AG09309 (cell line): ENCODE measurements around the gene GCN1.

Experiments
- DNase-seq: peaks from one replicate; pipeline ENCODE4 v3.0.0-alpha.2; 2010; ENCODE audit warnings: low read depth
- H3K4me3 ChIP-seq: 2 replicates; pipeline ENCODE4 v1.5.1; 2011; ENCODE audit warnings: mild to moderate bottlenecking, low read depth, low read length, moderate library complexity; ENCODE audit not compliant: control insufficient read depth
- CTCF ChIP-seq: IDR thresholded peaks from 2 replicates; pipeline ENCODE4 v1.5.1; 2011; ENCODE audit warnings: mild to moderate bottlenecking, low read depth, low read length, inconsistent platforms; ENCODE audit not compliant: insufficient read depth, control insufficient read depth; ENCODE audit errors: missing control alignments

Gene GCN1

DNA sequence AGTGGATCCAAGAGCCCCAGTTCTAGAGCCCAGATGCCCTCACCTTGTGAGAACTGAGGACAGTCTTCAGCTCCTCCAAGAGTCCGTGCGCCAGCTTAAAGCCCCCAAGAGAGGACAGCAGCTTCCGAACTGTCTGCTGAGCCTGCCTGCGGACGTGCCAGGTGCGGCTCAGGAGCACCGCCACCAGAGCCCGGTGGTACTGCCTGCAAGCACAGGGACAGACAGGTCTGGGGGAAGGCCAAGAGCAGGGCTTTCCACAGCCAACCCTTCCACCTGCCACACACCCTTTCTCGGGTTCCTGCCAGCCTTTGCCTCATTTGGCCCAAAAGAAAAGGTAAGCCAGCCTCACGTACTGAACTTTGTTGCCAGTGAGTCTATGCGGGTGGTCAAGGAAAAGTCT lies 30.2 kb downstream of the GCN1 start:
- no peak for DNase-seq
- TF ChIP-seq CTCF: no peak

GRCh38 chr12:120162763-120163162 lies 31.8 kb downstream of the GCN1 start:
- DNase-seq: no peak
- no peak overlapping the region for H3K4me3 ChIP-seq
- TF ChIP-seq CTCF: no peak

More for the DNA sequence above, 30.2 kb downstream of the GCN1 start:
- H3K4me3 ChIP-seq: no peak overlapping the region

GRCh38 chr12:120161852-120162251 lies 32.7 kb downstream of the GCN1 start:
- TF ChIP-seq CTCF: no peak
- no peak overlapping the region for H3K4me3 ChIP-seq
- DNase-seq: no peak

- no peak overlapping the region for H3K4me3 ChIP-seq
- TF ChIP-seq CTCF: no peak
- no peak for DNase-seq
Measured at GRCh38 chr12:120159509-120160237, 34.8 kb downstream of the GCN1 start.

DNA sequence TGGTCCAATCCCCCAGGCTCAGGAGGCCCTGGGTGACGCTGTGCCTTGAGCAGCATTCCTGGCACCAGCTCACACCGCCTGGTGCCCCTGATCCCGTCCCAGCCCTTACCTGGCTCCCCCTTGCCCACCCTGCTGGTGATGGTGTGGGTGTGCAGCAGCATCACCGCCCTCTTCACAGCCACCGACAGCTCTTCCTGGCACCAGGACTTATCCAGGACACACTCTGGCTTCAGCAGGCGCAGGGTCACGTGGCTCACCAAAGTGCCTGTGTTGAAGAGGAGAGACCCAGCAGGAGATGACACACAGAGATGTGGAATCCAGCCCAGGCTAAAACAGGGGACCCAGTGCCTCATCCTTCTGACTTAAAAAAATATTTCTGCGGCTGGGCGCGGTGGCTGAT lies 36.2 kb downstream of the GCN1 start:
- no peak overlapping the region for H3K4me3 ChIP-seq
- no peak for DNase-seq
- no peak for TF ChIP-seq CTCF

- no peak for DNase-seq
- no peak overlapping the region for H3K4me3 ChIP-seq
- no peak for TF ChIP-seq CTCF
Measured at GRCh38 chr12:120157678-120158077, 36.8 kb downstream of the GCN1 start.
